ENCODE data around the gene BMP10. TPM values are rescaled to one million over a fixed set of nuclear protein-coding genes. Genes with fewer than 3 reads are reported as not detected.

The BMP10 gene
- total RNA-seq, 1 donor, result not detected

GRCh38 chr2:68819556-68819955 lies 51.6 kb downstream of the BMP10 start:
- H3K4me3 ChIP-seq (ENCODE audit: low read depth, low read length), result no peak overlapping the region
- TF ChIP-seq CTCF (IDR thresholded peaks at IDR 0.05; ENCODE audit: insufficient read depth, low read length), result no peak
- DNase-seq (ENCODE audit: low read depth), result no peak

- no peak for TF ChIP-seq CTCF (IDR thresholded peaks at IDR 0.05; ENCODE audit: insufficient read depth, low read length)
- H3K4me3 ChIP-seq (ENCODE audit: low read depth, low read length), result no peak overlapping the region
- no peak for DNase-seq (ENCODE audit: low read depth)
These were observed 53.9 kb downstream of the BMP10 start for GRCh38 chr2:68817306-68817705.

Other genes starting within 250 kb of the BMP10 start
- gene PROKR1, start 227.8 kb downstream of the BMP10 start, total RNA-seq (ENCODE audit: low replicate concordance), result not detected in 2 replicates
- 0.36 and 2.2 TPM in 2 replicates for gene ARHGAP25, start 136.6 kb downstream of the BMP10 start, total RNA-seq (ENCODE audit: low replicate concordance)
- gene GKN2, start 81.5 kb upstream of the BMP10 start, total RNA-seq (ENCODE audit: low replicate concordance), result not detected in 2 replicates
- not detected in 2 replicates for gene GKN1, start 103.2 kb upstream of the BMP10 start, total RNA-seq (ENCODE audit: low replicate concordance)
- 31.5 and 61.5 TPM in 2 replicates for gene ANTXR1, start 141.8 kb upstream of the BMP10 start, total RNA-seq (ENCODE audit: low replicate concordance)

Measured in fibroblast of the aortic adventitia (primary cell).